Urinary bladder (tissue), 4 donors: ENCODE measurements around the gene RNU5D-1. TPM values are rescaled to one million over a fixed set of nuclear protein-coding genes. Genes with fewer than 3 reads are reported as not detected.
"Not testable (repeated sequence)": the region's sequence is repeated elsewhere in the genome, so short reads cannot be mapped to it uniquely, and the experiment has no call there.

ENCODE experiments used
- DNase-seq: peaks from one replicate; pipeline ENCODE4 v3.0.0-alpha.2; 2015; ENCODE audit errors: extremely low spot score
- H3K27ac ChIP-seq: one replicate; pipeline ENCODE4 v1.5.1; 2013; ENCODE audit warnings: low read depth, mild to moderate bottlenecking, moderate library complexity
- H3K36me3 ChIP-seq: one replicate; pipeline ENCODE4 v1.6.1; 2013; ENCODE audit warnings: mild to moderate bottlenecking, moderate library complexity; ENCODE audit not compliant: insufficient read depth
- H3K4me1 ChIP-seq: one replicate; pipeline ENCODE4 v1.6.1; 2013; ENCODE audit warnings: mild to moderate bottlenecking, moderate library complexity; ENCODE audit not compliant: insufficient read depth
- H3K4me3 ChIP-seq: one replicate; pipeline ENCODE4 v1.5.1; 2013; ENCODE audit warnings: low read depth, low read length
- WGBS: extraction: QIAGEN DNeasy Blood & Tissue Kit; methylation state at CpG from one replicate; pipeline ENCODE4 v1.1.7; 2013; 5-methylcytosine and 5-hydroxymethylcytosine counted together
- polyA plus RNA-seq: library from polyadenylated mRNA; stranded (reverse); fragments of 200-250 nt; gene quantifications from one replicate; pipeline ENCODE4 v1.2.3, GENCODE V29; 2013
- total RNA-seq: library from RNA; depleted of rRNA; stranded (reverse); fragments of >200 nt; gene quantifications from one replicate; pipeline ENCODE4 v1.2.3, GENCODE V29; 2014
- donor health status: healthy with polysubstance abuse.
- donor health status: healthy.

Gene RNU5D-1
- total and polyA plus RNA-seq, 2 donors: not detected

GRCh38 chr1:44701141-44701573 is 29.8 kb downstream of the RNU5D-1 start:
- Histone ChIP-seq H3K36me3 (no peaks in the 10 kb centered on the region), H3K27ac (no peak overlapping the region), H3K4me3 (no peak overlapping the region), H3K4me1 (no peaks in the 10 kb centered on the region)
- DNase-seq: no peak
- 68% methylated on average over 7 of the region's 7 CpGs for WGBS

- Histone ChIP-seq H3K36me3 (no peaks in the 10 kb centered on the region), H3K4me1 (no peaks in the 10 kb centered on the region), H3K4me3 (no peak overlapping the region), H3K27ac (no peak overlapping the region)
- no peak for DNase-seq
- 57% methylated on average over 1 of the region's 1 CpG for WGBS
These were observed 30.4 kb downstream of the RNU5D-1 start for GRCh38 chr1:44700573-44700972.

- not testable (repeated sequence) for H3K4me3 ChIP-seq, H3K36me3 ChIP-seq, H3K4me1 ChIP-seq, DNase-seq, H3K27ac ChIP-seq
- 90% methylated on average over 9 of the region's 9 CpGs for whole genome bisulfite sequencing
These were observed 31.6 kb downstream of the RNU5D-1 start for GRCh38 chr1:44699375-44699774.

- no peak for DNase-seq
- Histone ChIP-seq H3K4me3 (no peak overlapping the region), H3K36me3 (no peaks in the 10 kb centered on the region), H3K4me1 (no peaks in the 10 kb centered on the region), H3K27ac (no peak overlapping the region)
- WGBS: 94% methylated on average over 3 of the region's 3 CpGs
These were observed 32.8 kb downstream of the RNU5D-1 start for GRCh38 chr1:44698138-44698537.

GRCh38 chr1:44696789-44697345 is 34.1 kb downstream of the RNU5D-1 start:
- DNase-seq: no peak
- H3K27ac ChIP-seq: no peak overlapping the region
- H3K36me3 ChIP-seq: no peaks in the 10 kb centered on the region
- H3K4me1 ChIP-seq: no peaks in the 10 kb centered on the region
- H3K4me3 ChIP-seq: no peak overlapping the region
- 78% methylated on average over 7 of the region's 7 CpGs for WGBS

GRCh38 chr1:44696101-44696500 is 34.9 kb downstream of the RNU5D-1 start:
- DNase-seq: no peak
- H3K4me1 ChIP-seq: no peaks in the 10 kb centered on the region
- H3K27ac ChIP-seq: no peak overlapping the region
- 83% methylated on average over 3 of the region's 3 CpGs for WGBS
- H3K36me3 ChIP-seq: no peaks in the 10 kb centered on the region
- H3K4me3 ChIP-seq: no peak overlapping the region

GRCh38 chr1:44695671-44696070 is 35.3 kb downstream of the RNU5D-1 start:
- no peaks in the 10 kb centered on the region for H3K36me3 ChIP-seq
- 90% methylated on average over 4 of the region's 4 CpGs for WGBS
- no peaks in the 10 kb centered on the region for H3K4me1 ChIP-seq
- no peak overlapping the region for H3K4me3 ChIP-seq
- DNase-seq: no peak
- H3K27ac ChIP-seq: no peak overlapping the region

GRCh38 chr1:44694863-44695478 is 36.0 kb downstream of the RNU5D-1 start:
- H3K27ac ChIP-seq: no peak overlapping the region
- no peak for DNase-seq
- no peaks in the 10 kb centered on the region for H3K36me3 ChIP-seq
- no peak overlapping the region for H3K4me3 ChIP-seq
- H3K4me1 ChIP-seq: no peaks in the 10 kb centered on the region
- 94% methylated on average over 7 of the region's 7 CpGs for WGBS

GRCh38 chr1:44693900-44694299 is 37.1 kb downstream of the RNU5D-1 start:
- WGBS: 96% methylated on average over 3 of the region's 3 CpGs
- Histone ChIP-seq H3K4me1 (no peaks in the 10 kb centered on the region), H3K4me3 (no peak overlapping the region), H3K36me3 (no peaks in the 10 kb centered on the region), H3K27ac (no peak overlapping the region)
- no peak for DNase-seq

- H3K4me1 ChIP-seq: no peaks in the 10 kb centered on the region
- H3K36me3 ChIP-seq: no peaks in the 10 kb centered on the region
- no peak for DNase-seq
- H3K4me3 ChIP-seq: no peak overlapping the region
- H3K27ac ChIP-seq: no peak overlapping the region
- 85% methylated on average over 2 of the region's 2 CpGs for WGBS
These were observed 37.8 kb downstream of the RNU5D-1 start for GRCh38 chr1:44693159-44693558.

GRCh38 chr1:44689447-44689765 is 41.6 kb downstream of the RNU5D-1 start:
- no peaks in the 10 kb centered on the region for H3K4me1 ChIP-seq
- H3K4me3 ChIP-seq: no peak overlapping the region
- no peak for DNase-seq
- 70% methylated on average over 3 of the region's 3 CpGs for WGBS
- H3K36me3 ChIP-seq: no peaks in the 10 kb centered on the region
- no peak overlapping the region for H3K27ac ChIP-seq

GRCh38 chr1:44688760-44689446 is 42.1 kb downstream of the RNU5D-1 start:
- WGBS: 87% methylated on average over 12 of the region's 12 CpGs
- no peak for DNase-seq
- H3K27ac ChIP-seq: no peak overlapping the region

GRCh38 chr1:44685881-44686280 is 45.1 kb downstream of the RNU5D-1 start:
- WGBS: 78% methylated on average over 8 of the region's 8 CpGs
- Histone ChIP-seq H3K36me3 (no peaks in the 10 kb centered on the region), H3K27ac (no peak overlapping the region), H3K4me3 (no peak overlapping the region), H3K4me1 (no peaks in the 10 kb centered on the region)
- no peak for DNase-seq

More at GRCh38 chr1:44688760-44689446, 42.1 kb downstream of the RNU5D-1 start:
- Histone ChIP-seq H3K4me3 (no peak overlapping the region), H3K4me1 (no peaks in the 10 kb centered on the region), H3K36me3 (no peaks in the 10 kb centered on the region)

- no peak for DNase-seq
- no peak overlapping the region for H3K27ac ChIP-seq
- no peaks in the 10 kb centered on the region for H3K4me1 ChIP-seq
- H3K4me3 ChIP-seq: no peak overlapping the region
- no peaks in the 10 kb centered on the region for H3K36me3 ChIP-seq
- 95% methylated on average over 4 of the region's 4 CpGs for WGBS
These were observed 45.8 kb downstream of the RNU5D-1 start for GRCh38 chr1:44685218-44685617.
